H9 (cell line): ENCODE data around the gene MAZ. TPM values are rescaled to one million over a fixed set of nuclear protein-coding genes. Genes with fewer than 3 reads are reported as not detected.

Source experiments
- DNase-seq: peaks from one replicate; pipeline ENCODE4 v3.0.0-alpha.2; 2017
- H2AFZ ChIP-seq: one replicate; pipeline ENCODE4 v1.6.1; 2013; ENCODE audit warnings: mild to moderate bottlenecking, low read length, control low read depth, moderate library complexity
- H2AK5ac ChIP-seq: 2 replicates; pipeline ENCODE4 v1.6.1; 2013; ENCODE audit warnings: low read length, control low read depth, mixed read lengths; ENCODE audit not compliant: insufficient read length
- H2BK120ac ChIP-seq: one replicate; pipeline ENCODE4 v1.6.1; 2013; ENCODE audit warnings: low read depth, mild to moderate bottlenecking, low read length, control low read depth, inconsistent platforms; ENCODE audit not compliant: poor library complexity, severe bottlenecking
- H2BK12ac ChIP-seq: 2 replicates; pipeline ENCODE4 v1.6.1; 2013; ENCODE audit warnings: low read length, control low read depth, mixed read lengths, low read depth; ENCODE audit not compliant: insufficient read length
- H2BK15ac ChIP-seq: 2 replicates; pipeline ENCODE4 v1.6.1; 2013; ENCODE audit warnings: low read depth, low read length, control low read depth
- H2BK20ac ChIP-seq: one replicate; pipeline ENCODE4 v1.6.1; 2013; ENCODE audit warnings: low read depth, mild to moderate bottlenecking, low read length, control low read depth, inconsistent platforms; ENCODE audit not compliant: poor library complexity, severe bottlenecking
- H2BK5ac ChIP-seq: 2 replicates; pipeline ENCODE4 v1.6.1; 2013; ENCODE audit warnings: low read length, control low read depth, mixed read lengths; ENCODE audit not compliant: insufficient read length
- H3K14ac ChIP-seq: 2 replicates; pipeline ENCODE4 v1.6.1; 2013; ENCODE audit warnings: low read length, control low read depth; ENCODE audit not compliant: insufficient read depth
- H3K18ac ChIP-seq: 2 replicates; pipeline ENCODE4 v1.6.1; 2013; ENCODE audit warnings: low read depth, mild to moderate bottlenecking, mixed read lengths, low read length, control low read depth; ENCODE audit not compliant: insufficient read length
- H3K23ac ChIP-seq: 2 replicates; pipeline ENCODE4 v1.6.1; 2013; ENCODE audit warnings: low read length, control low read depth, mixed read lengths, low read depth; ENCODE audit not compliant: insufficient read length
- H3K23me2 ChIP-seq: 2 replicates; pipeline ENCODE4 v1.6.1; 2013; ENCODE audit warnings: low read depth, mild to moderate bottlenecking, mixed read lengths, low read length, control low read depth; ENCODE audit not compliant: insufficient read length, poor library complexity, severe bottlenecking
- H3K27ac ChIP-seq: 2 replicates; pipeline ENCODE4 v1.5.1; 2013; ENCODE audit warnings: low read length, control low read depth, mixed read lengths, low read depth; ENCODE audit not compliant: insufficient read length
- H3K27me3 ChIP-seq: 2 replicates; pipeline ENCODE4 v1.6.1; 2013; ENCODE audit warnings: low read length, control low read depth, inconsistent platforms; ENCODE audit not compliant: insufficient read depth
- H3K4ac ChIP-seq: 2 replicates; pipeline ENCODE4 v1.6.1; 2013; ENCODE audit warnings: low read depth, mild to moderate bottlenecking, control low read depth, inconsistent platforms, low read length, moderate library complexity
- H3K4me1 ChIP-seq: 2 replicates; pipeline ENCODE4 v1.6.1; 2013; ENCODE audit warnings: low read length, control low read depth, inconsistent platforms; ENCODE audit not compliant: insufficient read depth
- H3K4me2 ChIP-seq: 2 replicates; pipeline ENCODE4 v1.6.1; 2013; ENCODE audit warnings: low read length, control low read depth, mixed read lengths; ENCODE audit not compliant: insufficient read length, insufficient read depth
- H3K56ac ChIP-seq: 2 replicates; pipeline ENCODE4 v1.6.1; 2013; ENCODE audit warnings: low read depth, mild to moderate bottlenecking, mixed read lengths, low read length, control low read depth; ENCODE audit not compliant: insufficient read length
- H3K79me1 ChIP-seq: 2 replicates; pipeline ENCODE4 v1.6.1; 2013; ENCODE audit warnings: low read depth, mild to moderate bottlenecking, moderate library complexity, low read length, control low read depth, inconsistent platforms; ENCODE audit not compliant: insufficient read depth, poor library complexity, severe bottlenecking
- H3K79me2 ChIP-seq: 2 replicates; pipeline ENCODE4 v1.6.1; 2013; ENCODE audit warnings: low read length, control low read depth, inconsistent platforms; ENCODE audit not compliant: insufficient read depth
- H3K9ac ChIP-seq: 2 replicates; pipeline ENCODE4 v1.6.1; 2013; ENCODE audit warnings: low read length, control low read depth, mixed read lengths; ENCODE audit not compliant: insufficient read length; ENCODE audit errors: extremely low read depth
- H3K9me3 ChIP-seq: one replicate; pipeline ENCODE4 v1.6.1; 2013; ENCODE audit warnings: low read depth, low read length, inconsistent platforms; ENCODE audit not compliant: control insufficient read depth
- H3T11ph ChIP-seq: one replicate; pipeline ENCODE4 v1.6.1; 2013; ENCODE audit warnings: mild to moderate bottlenecking, low read length, control low read depth, inconsistent platforms
- H4K20me1 ChIP-seq: one replicate; pipeline ENCODE4 v1.6.1; 2013; ENCODE audit not compliant: control insufficient read depth, insufficient read length, insufficient read depth
- H4K5ac ChIP-seq: 2 replicates; pipeline ENCODE4 v1.6.1; 2013; ENCODE audit warnings: low read depth, mild to moderate bottlenecking, mixed read lengths, low read length, control low read depth; ENCODE audit not compliant: insufficient read length
- H4K8ac ChIP-seq: replicated peaks from 2 replicates; pipeline ENCODE4 v1.6.1; 2013; ENCODE audit warnings: low read length, control low read depth, mixed read lengths, low read depth; ENCODE audit not compliant: insufficient read length
- H4K91ac ChIP-seq: 2 replicates; pipeline ENCODE4 v1.6.1; 2013; ENCODE audit warnings: low read depth, mild to moderate bottlenecking, moderate library complexity, mixed read lengths, low read length, control low read depth; ENCODE audit not compliant: insufficient read length
- H3K27ac Mint-ChIP-seq, 3 experiments: 2 replicates in 2 of 3; 3 replicates in 1 of 3; pipeline ENCODE4 v1.8.0; 2020 to 2021; ENCODE audit warnings: mixed read lengths in 3 of 3, mild to moderate bottlenecking in 1 of 3, moderate library complexity in 1 of 3
- H3K27me3 Mint-ChIP-seq: 2 replicates; pipeline ENCODE4 v1.8.0; 2021; ENCODE audit warnings: low read depth, mild to moderate bottlenecking, moderate library complexity, mixed read lengths
- H3K36me3 Mint-ChIP-seq, 3 experiments: 2 replicates in 2 of 3; 3 replicates in 1 of 3; pipeline ENCODE4 v1.8.0; 2020 to 2021; ENCODE audit warnings: low read depth in 3 of 3, mixed read lengths in 3 of 3; ENCODE audit not compliant: insufficient read depth in 1 of 3
- H3K4me1 Mint-ChIP-seq, 2 experiments: 2 replicates each; pipeline ENCODE4 v1.8.0; 2020; ENCODE audit warnings: mixed read lengths in 2 of 2
- H3K4me3 Mint-ChIP-seq, 2 experiments: 2 replicates in 1 of 2; 3 replicates in 1 of 2; pipeline ENCODE4 v1.8.0; 2020 to 2021; ENCODE audit warnings: mild to moderate bottlenecking in 2 of 2, mixed read lengths in 2 of 2, moderate library complexity in 1 of 2
- H3K9me3 Mint-ChIP-seq, 2 experiments: 2 replicates in 1 of 2; 3 replicates in 1 of 2; pipeline ENCODE4 v1.8.0; 2020; ENCODE audit warnings: mild to moderate bottlenecking in 2 of 2, mixed read lengths in 2 of 2, moderate library complexity in 1 of 2
- WGBS: extraction: QIAGEN DNeasy Blood & Tissue Kit; methylation state at CpG from one replicate; pipeline ENCODE4 v1.1.7; 2013; ENCODE audit warnings: missing lambda C conversion rate, low lambda C conversion rate, mixed read lengths; ENCODE audit not compliant: insufficient read length; ENCODE audit errors: extremely low coverage; 5-methylcytosine and 5-hydroxymethylcytosine counted together
- total RNA-seq: library from RNA; stranded (reverse); gene quantifications from 2 replicates; pipeline ENCODE4 v1.2.1, GENCODE V29; 2021
- TF ChIP-seq, protein P1 (sequence below): fragments of 200-600 bp; sonication (generic); conservative IDR thresholded peaks from 3 replicates; pipeline ENCODE4 v1.8.0; 2021; ENCODE audit warnings: antibody characterized with exemption, mild to moderate bottlenecking

MAZ gene
- total RNA-seq, 1 experiment from 2014 or later = 412 TPM

DNA sequence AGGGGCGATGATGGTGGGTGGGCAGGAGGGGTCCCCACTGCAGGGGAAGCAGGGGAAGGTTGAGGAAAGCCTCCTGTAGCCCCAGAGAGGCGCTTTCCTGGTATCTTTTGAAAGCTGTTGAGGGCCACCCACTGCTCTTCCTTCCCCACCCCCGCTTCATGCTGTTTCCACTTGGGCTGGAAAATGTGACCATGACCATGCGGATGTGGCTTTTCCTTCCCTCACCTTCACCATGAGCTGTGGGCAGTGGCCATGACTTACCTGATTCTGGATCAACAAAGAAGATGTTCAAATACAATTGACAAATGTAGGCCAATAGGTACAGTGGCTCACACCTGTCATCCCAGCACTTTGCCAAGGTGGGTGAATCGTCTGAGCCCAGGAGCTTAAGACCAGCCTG is 27.8 kb downstream of the MAZ start:
- no peaks in the 10 kb centered on the region for H4K20me1 ChIP-seq
- H3K4me1 ChIP-seq = peaks cover 2% of the 10 kb centered on the region; the same call in 1 of the 2 replicates
- no peaks in the 10 kb centered on the region for H3K9me3 ChIP-seq
- no peak overlapping the region for H2AFZ ChIP-seq
- H3K18ac ChIP-seq = no peak overlapping the region
- H4K8ac ChIP-seq = no peak overlapping the region
- no peak overlapping the region for H2BK120ac ChIP-seq
- no peak overlapping the region for H3K4ac ChIP-seq
- no peaks in the 10 kb centered on the region for H3K27me3 ChIP-seq
- no peak overlapping the region for H2BK20ac ChIP-seq
- no peak overlapping the region for H3K27ac ChIP-seq
- H3K14ac ChIP-seq = no peak overlapping the region
- Mint-ChIP-seq H3K4me1 (peaks cover 0 to 3% of the 10 kb centered on the region in 2 experiments; a peak in 2 of 4 replicates), H3K36me3 (no peaks in the 10 kb centered on the region), H3K27me3 (no peaks in the 10 kb centered on the region; the same call in 1 of the 2 replicates), H3K9me3 (no peaks in the 10 kb centered on the region), H3K27ac (no peak overlapping the region), H3K4me3 (no peak overlapping the region)
- H3K4me2 ChIP-seq = no peak overlapping the region
- H3K23me2 ChIP-seq = peaks cover 4% of the 10 kb centered on the region
- H3K56ac ChIP-seq = no peak overlapping the region
- no peak for DNase-seq
- no peak overlapping the region for H3K23ac ChIP-seq
- no peak overlapping the region for H2BK15ac ChIP-seq
- no peak overlapping the region for H2AK5ac ChIP-seq
- no peak overlapping the region for H2BK12ac ChIP-seq
- no peak overlapping the region for H4K91ac ChIP-seq
- H3K79me2 ChIP-seq = no peaks in the 10 kb centered on the region
- TF ChIP-seq, protein P1, sequence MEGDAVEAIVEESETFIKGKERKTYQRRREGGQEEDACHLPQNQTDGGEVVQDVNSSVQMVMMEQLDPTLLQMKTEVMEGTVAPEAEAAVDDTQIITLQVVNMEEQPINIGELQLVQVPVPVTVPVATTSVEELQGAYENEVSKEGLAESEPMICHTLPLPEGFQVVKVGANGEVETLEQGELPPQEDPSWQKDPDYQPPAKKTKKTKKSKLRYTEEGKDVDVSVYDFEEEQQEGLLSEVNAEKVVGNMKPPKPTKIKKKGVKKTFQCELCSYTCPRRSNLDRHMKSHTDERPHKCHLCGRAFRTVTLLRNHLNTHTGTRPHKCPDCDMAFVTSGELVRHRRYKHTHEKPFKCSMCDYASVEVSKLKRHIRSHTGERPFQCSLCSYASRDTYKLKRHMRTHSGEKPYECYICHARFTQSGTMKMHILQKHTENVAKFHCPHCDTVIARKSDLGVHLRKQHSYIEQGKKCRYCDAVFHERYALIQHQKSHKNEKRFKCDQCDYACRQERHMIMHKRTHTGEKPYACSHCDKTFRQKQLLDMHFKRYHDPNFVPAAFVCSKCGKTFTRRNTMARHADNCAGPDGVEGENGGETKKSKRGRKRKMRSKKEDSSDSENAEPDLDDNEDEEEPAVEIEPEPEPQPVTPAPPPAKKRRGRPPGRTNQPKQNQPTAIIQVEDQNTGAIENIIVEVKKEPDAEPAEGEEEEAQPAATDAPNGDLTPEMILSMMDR = no peak
- H3K79me1 ChIP-seq = no peaks in the 10 kb centered on the region
- no peak overlapping the region for H3T11ph ChIP-seq
- no peak overlapping the region for H2BK5ac ChIP-seq
- no peak overlapping the region for H4K5ac ChIP-seq
- no CpG with 5 or more reads among the region's 5 CpGs for WGBS
- H3K9ac ChIP-seq = no peak overlapping the region
